Activated T-helper 1 cell treated with anti-CD3 and anti-CD28 coated beads, Interleukin-12 subunit alpha, Interleukin-12 subunit beta, Interleukin-2, Interleukin-4 antibody, amounts not matched to agents 30 ng/mL and 10 ng/mL and 1 ng/mL, durations not matched to agents 14 hours and 24 hours and 36 hours (primary cell): ENCODE data around the gene TMPRSS3. TPM values are rescaled to one million over a fixed set of nuclear protein-coding genes. Genes with fewer than 3 reads are reported as not detected.

Experiments
- DNase-seq: peaks from one replicate; pipeline ENCODE4 v3.0.0; 2021; ENCODE audit warnings: low spot score
- H3K27ac Mint-ChIP-seq: one replicate; pipeline ENCODE4 v1.8.0; 2021; ENCODE audit warnings: mild to moderate bottlenecking, mixed read lengths
- H3K27me3 Mint-ChIP-seq: one replicate; pipeline ENCODE4 v1.8.0; 2022; ENCODE audit warnings: mild to moderate bottlenecking, moderate library complexity, mixed read lengths; ENCODE audit not compliant: insufficient read depth
- H3K36me3 Mint-ChIP-seq: one replicate; pipeline ENCODE4 v1.8.0; 2021; ENCODE audit warnings: low read depth, mixed read lengths
- H3K4me1 Mint-ChIP-seq: one replicate; pipeline ENCODE4 v1.8.0; 2021; ENCODE audit warnings: low read depth, mixed read lengths
- H3K4me3 Mint-ChIP-seq: one replicate; pipeline ENCODE4 v1.8.0; 2021; ENCODE audit warnings: mild to moderate bottlenecking, moderate library complexity, mixed read lengths
- H3K9me3 Mint-ChIP-seq: one replicate; pipeline ENCODE4 v1.8.0; 2021; ENCODE audit warnings: mixed read lengths
- intact Hi-C: fragments of 100-400 bp; cut with micrococcal nuclease; formaldehyde crosslinking; loops from one replicate; pipeline ENCODE4 v1.15.1; 2024
- total RNA-seq: library from RNA; stranded (reverse); gene quantifications from 2 replicates; pipeline ENCODE4 v1.2.3, GENCODE V29; 2022

TMPRSS3 gene
- total RNA-seq, 1 donor from 2014 or later, result 33.7 TPM

DNA sequence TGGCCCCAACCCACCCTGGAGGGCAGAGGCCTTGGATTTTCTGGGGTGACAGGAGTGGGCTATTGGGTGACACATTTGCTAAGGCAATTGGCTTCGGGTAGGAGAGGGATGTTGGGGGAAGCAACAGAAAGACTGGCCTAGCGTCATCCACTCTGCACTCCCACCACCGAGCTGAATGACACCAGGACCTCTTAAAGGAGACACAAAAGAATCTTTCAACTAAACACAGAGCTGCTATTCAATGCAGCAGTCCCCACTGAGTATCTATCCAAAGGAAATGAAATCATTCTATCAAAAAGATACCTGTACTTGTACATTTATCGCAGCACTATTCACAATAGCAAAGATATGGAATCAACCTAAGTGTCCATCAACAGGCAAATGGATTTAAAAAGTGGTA, 51.2 kb downstream of the TMPRSS3 start:
- H3K4me3 Mint-ChIP-seq, result no peak overlapping the region
- no peaks in the 10 kb centered on the region for H3K9me3 Mint-ChIP-seq
- no peak for DNase-seq
- intact Hi-C loops, result no loop called here
- peaks cover 2% of the 10 kb centered on the region for H3K27me3 Mint-ChIP-seq
- no peaks in the 10 kb centered on the region for H3K36me3 Mint-ChIP-seq
- H3K4me1 Mint-ChIP-seq, result no peaks in the 10 kb centered on the region
- H3K27ac Mint-ChIP-seq, result no peak overlapping the region

DNA sequence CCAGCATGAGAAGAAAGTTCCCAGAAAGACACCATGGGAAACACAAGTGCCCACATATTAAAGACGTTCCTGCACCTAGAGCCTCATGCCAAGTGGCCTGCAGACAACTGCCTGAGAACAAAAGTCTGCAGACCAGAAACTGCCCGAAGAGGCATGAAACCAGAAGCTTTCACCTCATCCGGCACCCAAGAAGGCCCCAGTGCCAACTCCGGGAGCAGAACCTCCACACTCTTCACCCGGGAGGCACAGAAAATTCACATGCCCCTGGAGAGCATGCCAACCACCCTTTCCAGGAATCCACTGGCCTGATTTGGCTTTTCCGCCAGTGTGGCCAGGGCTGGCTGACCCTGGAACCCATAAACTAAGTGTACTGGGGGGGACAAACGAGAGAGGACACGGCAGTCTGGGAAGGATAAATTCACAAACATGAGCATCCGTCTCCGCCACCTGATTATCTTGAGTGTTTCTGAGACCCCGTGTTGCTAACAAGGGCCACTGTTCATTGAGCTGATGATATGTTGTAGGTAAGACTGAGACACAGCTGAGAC, 51.8 kb downstream of the TMPRSS3 start:
- no peaks in the 10 kb centered on the region for H3K9me3 Mint-ChIP-seq
- H3K4me1 Mint-ChIP-seq, result no peaks in the 10 kb centered on the region
- intact Hi-C loops, result no loop called here
- no peaks in the 10 kb centered on the region for H3K36me3 Mint-ChIP-seq
- no peak for DNase-seq
- no peak overlapping the region for H3K27ac Mint-ChIP-seq
- peaks cover 2% of the 10 kb centered on the region for H3K27me3 Mint-ChIP-seq
- no peak overlapping the region for H3K4me3 Mint-ChIP-seq

- intact Hi-C loops, result no loop called here
- peaks cover 2% of the 10 kb centered on the region for H3K27me3 Mint-ChIP-seq
- no peak for DNase-seq
- no peaks in the 10 kb centered on the region for H3K36me3 Mint-ChIP-seq
- no peaks in the 10 kb centered on the region for H3K9me3 Mint-ChIP-seq
- H3K4me1 Mint-ChIP-seq, result no peaks in the 10 kb centered on the region
- peak overlapping the region; percentile 23 for H3K27ac Mint-ChIP-seq
- H3K4me3 Mint-ChIP-seq, result no peak overlapping the region
These were observed 52.3 kb downstream of the TMPRSS3 start for GRCh38 chr21:42343556-42343955.

GRCh38 chr21:42343101-42343500, 52.8 kb downstream of the TMPRSS3 start:
- peak overlapping the region; percentile 23 for H3K27ac Mint-ChIP-seq

GRCh38 chr21:42341776-42342542, 53.9 kb downstream of the TMPRSS3 start:
- Mint-ChIP-seq H3K9me3 (peaks cover 7% of the 10 kb centered on the region), H3K27me3 (peaks cover 7% of the 10 kb centered on the region), H3K4me3 (no peak overlapping the region), H3K4me1 (peaks cover 12% of the 10 kb centered on the region), H3K27ac (no peak overlapping the region), H3K36me3 (no peaks in the 10 kb centered on the region)
- DNase-seq, result no peak
- intact Hi-C loops, result no loop called here

More at GRCh38 chr21:42343101-42343500, 52.8 kb downstream of the TMPRSS3 start:
- Mint-ChIP-seq H3K4me3 (no peak overlapping the region), H3K9me3 (no peaks in the 10 kb centered on the region), H3K36me3 (no peaks in the 10 kb centered on the region), H3K4me1 (peaks cover 1% of the 10 kb centered on the region), H3K27me3 (peaks cover 2% of the 10 kb centered on the region)
- no peak for DNase-seq
- intact Hi-C loops, result no loop called here

- intact Hi-C loops, result no loop called here
- H3K9me3 Mint-ChIP-seq, result peaks cover 7% of the 10 kb centered on the region
- peaks cover 15% of the 10 kb centered on the region for H3K27me3 Mint-ChIP-seq
- no peaks in the 10 kb centered on the region for H3K36me3 Mint-ChIP-seq
- no peak overlapping the region for H3K4me3 Mint-ChIP-seq
- peaks cover 12% of the 10 kb centered on the region for H3K4me1 Mint-ChIP-seq
- no peak for DNase-seq
- H3K27ac Mint-ChIP-seq, result no peak overlapping the region
These were observed 55.4 kb downstream of the TMPRSS3 start for GRCh38 chr21:42340187-42341050.

DNA sequence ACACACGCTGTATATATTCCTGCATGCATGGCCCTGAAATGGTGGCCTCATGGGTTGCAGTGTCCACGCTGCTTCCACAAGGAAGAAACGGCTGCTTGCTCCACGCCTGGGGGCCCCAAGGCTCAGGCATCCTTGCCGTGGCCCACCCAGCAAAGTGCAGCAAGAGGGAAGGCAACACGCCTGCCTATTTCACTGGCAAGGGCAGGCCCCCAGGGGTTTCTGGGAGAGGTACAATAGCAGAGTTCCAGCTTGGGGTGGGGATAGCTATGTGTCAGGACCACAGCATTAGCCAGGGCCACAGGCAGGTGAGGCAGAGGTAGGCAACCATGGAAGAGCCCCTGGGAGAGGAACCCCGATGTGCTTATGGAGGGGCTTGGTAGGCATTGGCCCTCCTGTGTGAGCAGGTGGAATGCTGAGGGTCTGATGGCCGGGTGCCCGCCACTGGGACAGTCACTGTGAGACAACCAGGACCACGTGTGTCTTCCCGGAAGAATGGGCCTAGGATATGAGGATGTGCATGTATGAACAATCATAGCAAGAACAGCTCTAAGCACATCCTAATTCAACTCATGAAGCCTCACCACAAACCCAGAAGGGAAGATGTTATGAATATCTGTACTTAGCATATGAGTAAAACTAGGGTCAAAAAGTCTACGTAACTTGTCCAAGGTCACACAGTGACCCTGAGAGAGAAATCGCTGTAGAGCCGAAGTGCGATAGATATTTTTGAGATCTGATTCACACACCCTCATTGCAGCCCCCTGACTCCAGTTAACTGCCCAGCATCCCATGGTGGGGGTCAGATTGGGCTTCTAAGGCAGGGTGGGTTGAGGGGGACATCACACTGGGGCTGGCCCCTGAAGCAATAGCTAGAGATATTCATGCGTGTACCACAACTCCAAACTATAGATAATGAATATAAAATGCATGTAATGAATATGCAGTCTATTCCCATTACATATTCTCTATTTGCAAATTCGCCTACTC, 56.8 kb downstream of the TMPRSS3 start:
- Mint-ChIP-seq H3K27ac (no peak overlapping the region), H3K9me3 (peaks cover 7% of the 10 kb centered on the region), H3K36me3 (no peaks in the 10 kb centered on the region), H3K27me3 (peaks cover 24% of the 10 kb centered on the region), H3K4me3 (no peak overlapping the region), H3K4me1 (peaks cover 12% of the 10 kb centered on the region)
- no peak for DNase-seq
- intact Hi-C loops, result loop anchor here (1.0 to 5.0 kb wide), 4 partner anchors 53 to 188 kb away; no protein-coding TSS in a partner anchor

DNA sequence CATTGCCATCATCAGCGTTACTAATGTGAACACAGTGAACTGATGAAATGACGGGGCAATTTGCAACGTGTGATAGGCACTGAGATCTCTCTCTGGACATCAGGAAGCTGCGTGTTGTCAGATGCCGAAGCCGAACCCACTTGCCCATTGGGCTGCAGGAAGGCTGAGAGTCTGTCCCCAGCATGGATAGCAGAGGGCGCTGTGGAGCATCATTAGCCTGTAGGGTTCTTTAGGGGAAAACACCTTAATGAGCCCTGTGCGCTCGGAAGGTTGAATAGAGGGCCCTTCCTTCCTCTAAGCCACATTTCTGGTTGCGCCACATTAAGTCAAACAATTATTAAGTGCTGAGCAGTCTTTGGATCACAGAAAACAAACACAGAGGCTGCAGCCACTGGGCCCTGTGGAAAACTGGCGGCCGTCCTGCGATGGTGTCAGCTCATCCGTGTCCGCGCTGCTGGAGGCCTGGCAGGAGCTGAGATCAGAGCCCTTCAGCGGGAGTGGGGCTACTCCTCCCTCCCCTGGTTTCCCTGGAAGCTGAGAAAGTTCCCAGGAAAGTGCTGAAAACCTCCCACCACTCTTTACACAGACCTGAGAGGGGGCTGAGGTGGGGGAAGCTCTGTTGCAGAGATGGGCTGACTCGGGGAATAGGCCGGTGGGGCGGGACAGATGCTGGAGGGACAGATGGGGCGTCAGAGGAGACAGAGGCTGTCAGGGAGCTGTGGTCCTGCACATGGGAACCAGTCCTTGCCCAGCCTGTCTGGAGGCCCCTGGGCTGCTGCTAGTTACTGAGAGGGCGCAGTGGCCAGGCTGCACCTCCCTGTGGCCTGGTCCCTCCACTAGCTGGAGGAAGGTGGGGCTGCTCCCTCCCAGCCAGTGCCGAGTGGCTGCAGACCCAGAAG, 57.8 kb downstream of the TMPRSS3 start:
- DNase-seq, result peak; percentile 66
- intact Hi-C loops, result loop anchor here (1.0 to 5.0 kb wide), 4 partner anchors 54 to 189 kb away; no protein-coding TSS in a partner anchor
- peaks cover 12% of the 10 kb centered on the region for H3K4me1 Mint-ChIP-seq
- H3K9me3 Mint-ChIP-seq, result peaks cover 7% of the 10 kb centered on the region
- peak overlapping the region; percentile 15 for H3K27ac Mint-ChIP-seq
- H3K27me3 Mint-ChIP-seq, result peaks cover 28% of the 10 kb centered on the region
- no peaks in the 10 kb centered on the region for H3K36me3 Mint-ChIP-seq
- H3K4me3 Mint-ChIP-seq, result no peak overlapping the region

DNA sequence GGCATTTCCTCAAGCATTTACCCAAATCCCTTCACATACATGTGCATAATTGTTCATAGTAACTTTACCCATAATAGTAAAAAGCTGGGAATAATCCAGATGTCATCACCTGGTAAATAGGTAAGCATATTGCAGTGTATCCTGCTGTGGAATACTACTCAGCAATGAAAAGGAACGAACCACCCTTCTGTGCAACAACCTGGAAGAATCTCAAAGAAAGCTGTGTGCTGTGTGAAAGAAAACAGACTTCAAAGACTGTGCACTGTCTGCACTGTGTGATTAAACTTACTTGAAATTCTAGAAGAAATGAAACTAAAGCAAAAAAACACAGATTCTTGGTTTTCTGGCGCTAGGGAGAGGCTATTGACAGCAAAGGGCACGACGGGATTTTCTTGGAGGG, 58.6 kb downstream of the TMPRSS3 start:
- Mint-ChIP-seq H3K27me3 (peaks cover 30% of the 10 kb centered on the region), H3K9me3 (peaks cover 7% of the 10 kb centered on the region), H3K4me1 (peaks cover 12% of the 10 kb centered on the region), H3K27ac (no peak overlapping the region), H3K4me3 (no peak overlapping the region), H3K36me3 (no peaks in the 10 kb centered on the region)
- DNase-seq, result no peak
- intact Hi-C loops, result loop anchor here (5.0 kb wide), 3 partner anchors 55 to 190 kb away; no protein-coding TSS in a partner anchor

DNA sequence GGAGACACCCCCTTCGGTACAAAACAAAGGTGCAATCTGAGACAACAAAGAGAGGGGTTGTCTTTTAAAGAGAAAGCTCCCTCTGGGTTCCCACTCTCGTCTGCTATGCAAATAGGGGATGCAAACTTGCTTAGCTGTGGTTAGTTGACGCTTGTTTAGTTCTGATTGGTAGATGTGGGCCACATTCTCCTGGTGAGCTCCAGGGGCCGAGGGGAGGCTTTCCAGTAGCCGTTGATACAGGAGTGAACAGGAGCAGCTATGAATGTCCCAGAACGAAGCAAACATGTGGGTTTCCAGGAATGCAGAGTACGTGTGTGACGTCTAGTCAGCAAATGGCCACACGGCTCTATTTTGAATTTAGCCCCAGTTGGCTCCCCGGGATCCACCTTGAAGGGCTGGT, 59.8 kb downstream of the TMPRSS3 start:
- peaks cover 19% of the 10 kb centered on the region for H3K9me3 Mint-ChIP-seq
- H3K4me3 Mint-ChIP-seq, result no peak overlapping the region
- intact Hi-C loops, result loop anchor here (5.0 kb wide), 3 partner anchors 56 to 191 kb away; no protein-coding TSS in a partner anchor
- H3K27me3 Mint-ChIP-seq, result peaks cover 35% of the 10 kb centered on the region
- no peak for DNase-seq
- peaks cover 2% of the 10 kb centered on the region for H3K36me3 Mint-ChIP-seq
- H3K4me1 Mint-ChIP-seq, result peaks cover 12% of the 10 kb centered on the region
- H3K27ac Mint-ChIP-seq, result no peak overlapping the region

DNA sequence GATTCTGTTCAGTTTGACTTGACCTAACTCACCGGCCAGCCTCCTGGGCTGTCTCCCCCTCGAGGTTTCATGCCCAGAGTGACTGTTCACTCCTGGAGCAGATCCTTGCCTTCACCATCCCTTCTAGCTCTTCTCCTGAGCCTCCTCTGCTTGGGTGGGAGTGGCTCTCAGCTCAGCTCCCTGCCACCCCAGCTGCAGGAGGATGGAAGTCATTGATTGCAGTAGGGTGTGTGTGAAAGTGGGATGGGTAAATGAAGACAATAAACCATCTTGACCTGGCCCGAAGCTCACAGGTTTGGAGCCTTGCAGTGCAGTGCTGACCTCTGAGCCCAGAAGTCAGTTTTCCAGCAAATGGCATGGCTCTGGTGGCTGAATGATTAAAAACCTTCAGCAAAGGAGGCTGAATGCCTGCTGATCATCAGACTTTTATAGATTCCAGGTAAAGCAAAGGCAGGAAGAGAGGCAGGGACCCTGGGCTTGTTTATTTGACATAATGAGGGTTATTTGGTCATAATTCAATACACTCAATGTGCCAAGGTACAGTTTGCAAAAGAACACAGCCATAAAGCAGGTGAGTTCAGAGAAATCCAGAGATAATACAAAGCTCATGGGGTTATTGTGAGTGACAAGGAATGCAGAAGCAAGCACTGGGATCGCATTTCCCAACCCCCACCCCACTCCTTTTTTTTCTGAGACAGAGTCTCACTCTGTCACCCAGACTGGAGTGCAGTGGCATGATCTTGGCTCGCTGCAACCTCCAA, 63.1 kb downstream of the TMPRSS3 start:
- intact Hi-C loops, result no loop called here
- Mint-ChIP-seq H3K36me3 (peaks cover 2% of the 10 kb centered on the region), H3K4me3 (no peak overlapping the region)

More for the DNA sequence above, 63.1 kb downstream of the TMPRSS3 start:
- peaks cover 51% of the 10 kb centered on the region for H3K27me3 Mint-ChIP-seq
- H3K4me1 Mint-ChIP-seq, result peaks cover 7% of the 10 kb centered on the region
- H3K9me3 Mint-ChIP-seq, result peaks cover 24% of the 10 kb centered on the region
- no peak for DNase-seq
- no peak overlapping the region for H3K27ac Mint-ChIP-seq
